SK-N-SH treated with all-trans-retinoic acid at 6 μM for 48 hours (cell line): ENCODE data around the gene G3BP1.

Source experiments
- BACH2 ChIP-seq: fragments of 250-450 bp; sonication (Bioruptor Pico); IDR thresholded peaks from 2 replicates; pipeline ENCODE4 v1.9.0; 2021; ENCODE audit warnings: mild to moderate bottlenecking, borderline replicate concordance
- POU6F1 ChIP-seq: fragments of 250-450 bp; sonication (Bioruptor Pico); IDR thresholded peaks from 2 replicates; pipeline ENCODE4 v1.8.0; 2021; ENCODE audit warnings: low read depth, mild to moderate bottlenecking, moderate library complexity, borderline replicate concordance

- no peak for TF ChIP-seq BACH2 (CRISPR knock-in tag)
- TF ChIP-seq POU6F1 (CRISPR knock-in tag): no peak
Observed at GRCh38 chr5:151810449-151810848, 38.7 kb downstream of the G3BP1 start.
